Loucy (cell line): ENCODE data around the gene TTC7B.

ENCODE experiments used
- H2AFZ ChIP-seq: fragments of 200-600 bp; sonication (generic); 2 replicates; pipeline ENCODE4 v1.6.0; 2016; ENCODE audit warnings: antibody characterized with exemption, mild to moderate bottlenecking, low read length, moderate library complexity
- H3F3A ChIP-seq: fragments of 200-600 bp; 2 replicates; pipeline ENCODE4 v1.6.0; 2016; ENCODE audit warnings: antibody characterized with exemption, low read depth, mild to moderate bottlenecking
- H3K27me3 ChIP-seq: fragments of 200-600 bp; sonication (generic); 2 replicates; pipeline ENCODE4 v1.6.1; 2014; ENCODE audit warnings: low read length, mild to moderate bottlenecking; ENCODE audit not compliant: insufficient read depth, poor library complexity, severe bottlenecking
- H3K36me3 ChIP-seq: fragments of 200-600 bp; sonication (generic); 2 replicates; pipeline ENCODE4 v1.6.1; 2016; ENCODE audit warnings: low read length; ENCODE audit not compliant: insufficient read depth
- H3K4me1 ChIP-seq: fragments of 200-600 bp; sonication (generic); 2 replicates; pipeline ENCODE4 v1.5.1; 2014; ENCODE audit warnings: low read length, mild to moderate bottlenecking; ENCODE audit not compliant: insufficient read depth, poor library complexity, severe bottlenecking
- H3K4me2 ChIP-seq: fragments of 200-600 bp; sonication (generic); 2 replicates; pipeline ENCODE4 v1.6.0; 2014; ENCODE audit warnings: antibody characterized with exemption, low read length, low read depth, mild to moderate bottlenecking; ENCODE audit not compliant: poor library complexity, severe bottlenecking
- H3K4me3 ChIP-seq: fragments of 200-600 bp; sonication (generic); 2 replicates; pipeline ENCODE4 v1.5.1; 2014; ENCODE audit warnings: low read length, mild to moderate bottlenecking, mixed read lengths; ENCODE audit not compliant: poor library complexity, severe bottlenecking
- H3K79me2 ChIP-seq: fragments of 200-600 bp; sonication (generic); 2 replicates; pipeline ENCODE4 v1.6.1; 2014; ENCODE audit warnings: low read length; ENCODE audit not compliant: insufficient read depth
- H3K9ac ChIP-seq: fragments of 200-600 bp; sonication (generic); 2 replicates; pipeline ENCODE4 v1.6.0; 2014; ENCODE audit warnings: mild to moderate bottlenecking, low read depth, low read length, moderate library complexity; ENCODE audit not compliant: poor library complexity, severe bottlenecking
- H3K9me2 ChIP-seq: fragments of 200-600 bp; sonication (generic); replicated peaks from 2 replicates; pipeline ENCODE4 v1.6.1; 2016; ENCODE audit warnings: low read depth, low read length, mixed read lengths
- H3K9me3 ChIP-seq: fragments of 200-600 bp; sonication (generic); 2 replicates; pipeline ENCODE4 v1.6.1; 2014; ENCODE audit warnings: mild to moderate bottlenecking, antibody characterized with exemption, low read length, low read depth; ENCODE audit not compliant: insufficient read depth
- H4K20me1 ChIP-seq: fragments of 200-600 bp; sonication (generic); 2 replicates; pipeline ENCODE4 v1.6.0; 2014; ENCODE audit warnings: antibody characterized with exemption, low read length, mild to moderate bottlenecking; ENCODE audit not compliant: insufficient read depth, poor library complexity, severe bottlenecking
- CTCF ChIP-seq: fragments of 200-600 bp; sonication (generic); conservative IDR thresholded peaks from 2 replicates; pipeline ENCODE4 v1.5.1; 2014; ENCODE audit warnings: mild to moderate bottlenecking, antibody characterized with exemption, low read length
- EZH2phosphoT487 ChIP-seq: fragments of 200-600 bp; IDR thresholded peaks from 2 replicates; pipeline ENCODE4 v1.6.1; 2018; ENCODE audit warnings: antibody characterized with exemption, mild to moderate bottlenecking, moderate library complexity, borderline replicate concordance

The TTC7B gene

GRCh38 chr14:90608929-90609341, 207.3 kb downstream of the TTC7B start:
- H3K9ac ChIP-seq: no peak overlapping the region
- no peaks in the 10 kb centered on the region for H3F3A ChIP-seq
- no peaks in the 10 kb centered on the region for H3K9me2 ChIP-seq
- H4K20me1 ChIP-seq: no peaks in the 10 kb centered on the region
- no peaks in the 10 kb centered on the region for H3K79me2 ChIP-seq
- H3K27me3 ChIP-seq: no peaks in the 10 kb centered on the region
- H3K36me3 ChIP-seq: peaks cover 6% of the 10 kb centered on the region; the same call in 1 of the 2 replicates
- no peak overlapping the region for H3K4me3 ChIP-seq
- TF ChIP-seq CTCF (no peak), EZH2phosphoT487 (no peak)
- H3K9me3 ChIP-seq: no peaks in the 10 kb centered on the region
- no peaks in the 10 kb centered on the region for H3K4me1 ChIP-seq
- H2AFZ ChIP-seq: no peak overlapping the region
- H3K4me2 ChIP-seq: no peak overlapping the region

- Histone ChIP-seq H3K9ac (no peak overlapping the region), H3K4me1 (no peaks in the 10 kb centered on the region), H3K27me3 (no peaks in the 10 kb centered on the region), H3K9me2 (no peaks in the 10 kb centered on the region), H3K9me3 (no peaks in the 10 kb centered on the region), H3K79me2 (no peaks in the 10 kb centered on the region), H3K4me3 (no peak overlapping the region), H2AFZ (no peak overlapping the region), H3K4me2 (no peak overlapping the region), H3F3A (no peaks in the 10 kb centered on the region), H3K36me3 (peaks cover 6% of the 10 kb centered on the region; the same call in 1 of the 2 replicates), H4K20me1 (no peaks in the 10 kb centered on the region)
- TF ChIP-seq CTCF (no peak), EZH2phosphoT487 (no peak)
Observed at GRCh38 chr14:90608281-90608680, 207.9 kb downstream of the TTC7B start.

- Histone ChIP-seq H3K79me2 (no peaks in the 10 kb centered on the region), H3K4me3 (no peak overlapping the region), H3K4me2 (no peak overlapping the region), H3K9me3 (no peaks in the 10 kb centered on the region), H3K9ac (no peak overlapping the region), H2AFZ (no peak overlapping the region), H4K20me1 (no peaks in the 10 kb centered on the region), H3K9me2 (no peaks in the 10 kb centered on the region), H3K4me1 (no peaks in the 10 kb centered on the region), H3F3A (no peaks in the 10 kb centered on the region), H3K36me3 (peaks cover 6% of the 10 kb centered on the region; the same call in 1 of the 2 replicates), H3K27me3 (no peaks in the 10 kb centered on the region)
- TF ChIP-seq EZH2phosphoT487 (no peak), CTCF (no peak)
Observed at GRCh38 chr14:90607141-90607540, 209.1 kb downstream of the TTC7B start.
